ENCODE data around the gene VWA7.

GRCh38 chr6:31740397-31741223, 36.5 kb downstream of the VWA7 start:
- TF ChIP-seq CSRNP3 (CRISPR knock-in tag; IDR thresholded peaks at IDR 0.05) (no peak), PATZ1 (CRISPR knock-in tag; IDR thresholded peaks at IDR 0.05; ENCODE audit: borderline replicate concordance) (no peak), ARNTL (CRISPR knock-in tag; IDR thresholded peaks at IDR 0.05; ENCODE audit: borderline replicate concordance, low read depth) (no peak), PPARA (CRISPR knock-in tag; IDR thresholded peaks at IDR 0.05; ENCODE audit: borderline replicate concordance) (no peak), TSHZ2 (CRISPR knock-in tag; IDR thresholded peaks at IDR 0.05) (no peak), ZNF8 (CRISPR knock-in tag; IDR thresholded peaks at IDR 0.05) (no peak), RARB (CRISPR knock-in tag; IDR thresholded peaks at IDR 0.05) (no peak), ZFP3 (CRISPR knock-in tag; IDR thresholded peaks at IDR 0.05) (no peak), BACH2 (CRISPR knock-in tag; IDR thresholded peaks at IDR 0.05; ENCODE audit: borderline replicate concordance) (no peak)

All from SK-N-SH treated with all-trans-retinoic acid at 6 μM for 48 hours (cell line).